ENCODE data around the gene CKMT1A.

Gene CKMT1A

DNA sequence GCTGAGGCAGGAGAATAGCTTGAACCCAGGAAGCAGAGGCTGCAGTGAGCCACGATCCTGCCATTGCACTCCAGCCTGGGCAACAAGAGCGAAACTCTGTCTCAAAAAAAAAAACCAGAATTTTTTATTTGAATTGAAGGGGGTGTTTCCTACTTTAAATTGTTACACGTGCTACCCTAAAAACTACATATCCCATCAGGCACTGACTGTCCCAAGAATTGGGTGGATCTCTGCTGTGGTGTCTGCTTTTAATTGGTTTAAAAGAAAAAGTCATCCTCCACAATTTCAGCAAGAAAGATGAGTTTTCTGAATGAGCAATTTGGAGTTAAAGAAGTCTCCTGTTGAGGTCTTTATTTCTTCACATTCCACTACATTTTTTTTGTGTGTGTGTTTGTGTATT lies 54.7 kb downstream of the CKMT1A start:
- no peak for DNase-seq (ENCODE audit: low read depth)

All from stimulated activated CD8-positive, alpha-beta memory T cell treated with anti-CD3 and anti-CD28 coated beads, Interleukin-12 subunit alpha, Interleukin-12 subunit beta, amount 100 ng/mL, for 4 hours (primary cell).